ENCODE data around the gene EPOP.

EPOP gene

GRCh38 chr17:38705803-38706504 lies 31.2 kb upstream of the EPOP start:
- DNase-seq (ENCODE audit: low read depth, low spot score) = peak; percentile 46

- DNase-seq (ENCODE audit: low read depth, low spot score) = peak; percentile 34
Measured at GRCh38 chr17:38705523-38705802, 30.7 kb upstream of the EPOP start.

GRCh38 chr17:38704606-38705522 lies 30.1 kb upstream of the EPOP start, which contains the start of gene MLLT6:
TSS of gene MLLT6 (plus strand) at chr17:38705273. CDS start at chr17:38705633, 360 bp downstream.
- peak; percentile 92 for DNase-seq (ENCODE audit: low read depth, low spot score)

- DNase-seq (ENCODE audit: low read depth, low spot score) = peak; percentile 53
Measured at GRCh38 chr17:38703742-38704605, 29.2 kb upstream of the EPOP start.

GRCh38 chr17:38702916-38703741 lies 28.4 kb upstream of the EPOP start:
- no peak for DNase-seq (ENCODE audit: low read depth, low spot score)

DNA sequence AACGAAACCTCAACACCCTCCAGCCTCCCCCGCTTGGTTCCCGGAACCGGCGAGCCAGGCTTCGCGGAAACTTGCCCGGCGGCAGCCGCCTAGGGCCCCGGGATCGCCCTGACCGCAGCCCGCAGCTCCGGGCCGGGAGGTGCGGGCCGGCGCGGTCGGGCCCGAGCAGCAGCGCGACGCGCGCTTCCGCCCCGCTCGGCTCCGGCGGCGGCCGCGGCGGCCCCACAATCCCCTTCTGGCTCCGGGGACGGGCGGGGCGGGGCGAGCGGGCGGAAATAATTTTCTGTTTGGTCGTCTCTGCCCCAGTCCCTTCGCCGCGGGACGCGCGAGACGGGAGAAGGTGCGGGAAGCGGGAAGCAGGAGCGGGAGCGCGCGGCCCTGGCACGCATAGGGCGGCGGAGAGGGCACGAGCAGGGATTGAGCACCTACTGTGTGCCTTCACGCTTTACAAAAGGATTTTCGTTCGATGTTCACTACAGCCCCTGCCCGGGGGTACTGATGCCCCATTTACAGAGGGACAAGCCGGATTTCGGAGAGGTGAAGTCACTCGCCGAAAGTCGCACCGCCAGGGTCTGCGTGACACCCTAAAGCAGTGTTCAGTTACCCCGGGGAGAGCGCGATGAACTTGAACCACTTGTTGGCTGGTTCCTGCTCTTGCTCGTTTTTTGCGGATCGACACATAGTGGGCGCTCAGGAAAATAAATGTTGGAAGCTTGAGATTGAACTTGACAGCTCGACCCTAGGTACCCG lies 27.6 kb upstream of the EPOP start:
- peak; percentile 95 for DNase-seq (ENCODE audit: low read depth, low spot score)

DNA sequence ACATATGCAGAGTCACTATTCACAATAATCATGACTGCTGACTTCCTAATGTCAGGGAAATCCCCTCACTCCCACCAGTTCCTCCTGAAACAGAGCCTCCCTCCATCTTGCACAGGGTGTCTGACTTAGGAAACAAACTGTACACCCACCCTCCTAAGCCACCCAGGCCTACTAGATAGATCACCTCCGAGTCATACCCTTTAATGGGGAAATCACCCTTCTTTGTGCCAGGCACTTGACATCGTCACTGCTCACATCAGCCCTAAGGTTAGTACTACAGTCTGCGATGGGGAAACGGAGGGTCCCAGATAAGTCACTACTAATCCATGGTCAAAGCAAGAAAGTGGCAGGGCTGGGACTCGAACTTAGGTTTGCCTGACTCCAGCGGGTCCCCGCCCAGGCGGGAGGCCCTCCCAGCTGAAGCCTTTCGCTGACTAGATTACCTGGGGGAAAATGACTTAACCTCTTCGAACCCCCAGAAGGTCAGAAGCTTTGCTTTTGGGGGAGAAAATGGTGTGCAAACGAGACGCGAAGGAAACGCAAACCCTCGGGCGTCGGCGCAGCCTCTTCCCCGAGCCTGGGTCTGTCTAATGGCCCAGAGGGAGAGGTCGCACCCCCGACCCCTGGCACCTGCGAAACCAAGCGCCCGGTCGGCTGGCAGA lies 26.9 kb upstream of the EPOP start:
- DNase-seq (ENCODE audit: low read depth, low spot score) = peak; percentile 29

DNA sequence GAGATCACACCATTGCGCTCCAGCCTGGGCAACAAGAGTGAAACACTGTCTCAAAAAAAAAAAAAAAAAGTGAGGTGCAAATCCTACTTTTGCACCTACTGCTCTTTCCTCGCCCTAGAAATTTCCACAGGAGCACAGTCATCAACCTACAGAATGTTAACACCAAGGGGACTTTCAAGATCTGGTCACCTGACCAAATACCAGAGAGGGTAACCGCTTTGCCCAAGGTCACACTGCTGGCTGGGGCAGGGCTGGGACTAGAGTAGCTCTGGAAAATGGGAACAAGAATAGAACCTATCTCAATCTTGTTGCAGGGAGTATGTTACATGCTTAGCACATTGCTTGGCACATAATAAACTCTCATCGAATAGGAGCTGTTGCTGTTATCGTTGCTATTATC lies 24.0 kb upstream of the EPOP start:
- no peak for DNase-seq (ENCODE audit: low read depth, low spot score)

DNA sequence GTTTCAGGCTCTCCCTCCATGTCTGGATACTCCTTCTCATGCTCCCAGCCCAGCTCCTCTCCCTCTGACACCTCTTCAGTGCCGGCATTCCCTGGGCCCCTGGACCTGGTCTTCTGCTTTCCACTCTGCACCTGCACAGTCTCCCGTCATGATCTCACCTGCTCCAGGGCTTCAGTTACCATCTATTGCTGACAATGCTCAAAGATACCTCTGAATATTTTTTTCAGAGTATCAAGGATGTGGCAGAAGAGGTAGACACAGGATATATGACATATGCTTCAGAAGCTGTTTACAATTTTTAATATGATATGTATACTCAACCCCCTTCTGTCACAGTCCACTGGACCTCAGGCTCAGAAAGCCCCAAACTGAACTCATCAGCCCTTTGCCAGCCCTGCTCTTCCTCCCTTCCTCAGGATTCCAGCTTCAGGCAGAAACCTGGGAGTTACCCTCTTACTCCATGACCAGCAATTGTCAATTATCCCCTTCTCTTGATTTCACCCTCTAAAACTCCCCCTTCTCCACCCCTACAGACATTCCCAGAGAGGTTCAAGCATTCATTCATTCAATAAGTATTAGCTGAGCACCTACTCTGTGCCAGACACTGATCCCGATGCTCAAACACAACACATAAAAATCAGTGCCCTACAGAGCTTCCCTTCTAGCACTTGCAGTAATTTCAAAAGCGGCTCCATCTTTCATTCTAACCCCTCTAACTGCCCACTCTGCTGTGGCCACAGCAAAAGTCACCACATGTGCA lies 22.5 kb upstream of the EPOP start:
- DNase-seq (ENCODE audit: low read depth, low spot score) = no peak

DNA sequence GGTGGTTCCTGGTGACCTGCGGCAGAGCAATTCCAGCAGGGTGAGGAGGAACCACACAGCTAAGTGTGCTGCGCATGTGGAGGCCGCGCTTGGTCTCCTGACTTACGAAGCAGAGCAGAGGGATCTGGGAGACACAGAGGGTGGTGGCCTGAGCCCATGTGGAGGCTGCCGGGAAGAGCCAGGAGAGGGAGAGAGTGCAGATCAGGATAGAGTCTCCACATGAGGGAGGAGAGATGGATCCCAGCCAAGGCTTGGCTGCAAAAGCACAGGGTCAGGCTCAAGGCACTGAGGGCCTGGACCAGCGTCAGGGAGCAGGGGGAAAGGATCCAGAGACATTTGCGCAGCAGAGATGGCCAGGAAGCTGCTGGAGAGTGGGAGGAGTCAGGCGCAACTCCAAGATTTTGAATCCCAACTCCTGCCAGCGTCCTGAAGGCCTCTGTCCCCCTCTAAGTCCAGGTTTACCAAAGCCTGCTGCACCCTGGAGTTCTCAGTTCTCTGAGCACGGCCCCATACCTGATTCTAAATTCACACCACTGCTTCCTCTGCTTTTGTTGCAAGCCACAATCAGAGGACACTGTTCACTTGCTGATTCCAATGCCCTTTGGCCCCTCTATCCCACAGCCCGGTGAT lies 19.1 kb upstream of the EPOP start:
- peak; percentile 22 for DNase-seq (ENCODE audit: low read depth, low spot score)

DNA sequence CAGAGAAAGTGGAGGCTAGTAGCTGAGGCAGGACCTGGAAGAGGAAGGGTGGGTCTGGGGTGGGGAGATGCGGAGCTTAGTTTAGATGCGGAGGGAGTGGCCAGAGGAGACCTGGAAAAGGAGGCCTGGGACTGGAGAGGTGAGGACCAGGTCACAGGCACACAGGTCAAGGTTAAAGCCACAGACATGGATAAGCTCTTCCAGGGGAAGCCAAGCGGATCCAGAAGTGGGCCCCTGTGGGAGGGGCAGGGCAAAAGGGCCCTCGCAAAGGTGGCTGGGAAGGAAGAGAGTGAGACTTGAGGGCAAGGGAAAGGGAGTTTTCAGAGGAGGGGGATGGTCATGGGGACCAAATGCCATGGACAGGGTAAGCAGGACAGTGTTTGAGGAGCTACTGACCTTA lies 16.4 kb upstream of the EPOP start:
- no peak for DNase-seq (ENCODE audit: low read depth, low spot score)

DNA sequence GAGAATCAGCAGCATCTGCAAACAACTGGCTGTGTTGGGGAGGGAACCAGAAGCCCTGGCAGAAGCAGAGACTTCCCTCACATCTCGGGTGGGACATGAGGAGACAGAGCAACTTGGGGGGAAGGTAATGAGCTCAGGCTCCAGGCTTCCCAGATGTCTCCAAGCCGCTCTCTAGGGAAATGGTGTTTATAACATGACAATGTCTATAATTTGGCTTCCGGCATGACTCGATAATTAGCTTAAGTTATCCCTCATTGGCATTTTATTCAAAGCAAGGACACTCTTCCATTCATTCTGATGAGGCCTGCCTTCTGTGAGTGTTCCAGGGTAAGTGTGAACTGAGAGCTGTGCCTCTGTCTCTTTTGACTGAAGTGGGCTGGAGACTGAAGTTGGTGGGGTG lies 15.6 kb upstream of the EPOP start:
- no peak for DNase-seq (ENCODE audit: low read depth, low spot score)

- no peak for DNase-seq (ENCODE audit: low read depth, low spot score)
Measured at GRCh38 chr17:38687286-38687685, 12.5 kb upstream of the EPOP start.

- DNase-seq (ENCODE audit: low read depth, low spot score) = no peak
Measured at GRCh38 chr17:38685491-38685890, 10.7 kb upstream of the EPOP start.

GRCh38 chr17:38681096-38681495 lies 6.3 kb upstream of the EPOP start:
- DNase-seq (ENCODE audit: low read depth, low spot score) = no peak

- DNase-seq (ENCODE audit: low read depth, low spot score) = no peak
Measured at GRCh38 chr17:38677819-38678218, 3.1 kb upstream of the EPOP start.

DNA sequence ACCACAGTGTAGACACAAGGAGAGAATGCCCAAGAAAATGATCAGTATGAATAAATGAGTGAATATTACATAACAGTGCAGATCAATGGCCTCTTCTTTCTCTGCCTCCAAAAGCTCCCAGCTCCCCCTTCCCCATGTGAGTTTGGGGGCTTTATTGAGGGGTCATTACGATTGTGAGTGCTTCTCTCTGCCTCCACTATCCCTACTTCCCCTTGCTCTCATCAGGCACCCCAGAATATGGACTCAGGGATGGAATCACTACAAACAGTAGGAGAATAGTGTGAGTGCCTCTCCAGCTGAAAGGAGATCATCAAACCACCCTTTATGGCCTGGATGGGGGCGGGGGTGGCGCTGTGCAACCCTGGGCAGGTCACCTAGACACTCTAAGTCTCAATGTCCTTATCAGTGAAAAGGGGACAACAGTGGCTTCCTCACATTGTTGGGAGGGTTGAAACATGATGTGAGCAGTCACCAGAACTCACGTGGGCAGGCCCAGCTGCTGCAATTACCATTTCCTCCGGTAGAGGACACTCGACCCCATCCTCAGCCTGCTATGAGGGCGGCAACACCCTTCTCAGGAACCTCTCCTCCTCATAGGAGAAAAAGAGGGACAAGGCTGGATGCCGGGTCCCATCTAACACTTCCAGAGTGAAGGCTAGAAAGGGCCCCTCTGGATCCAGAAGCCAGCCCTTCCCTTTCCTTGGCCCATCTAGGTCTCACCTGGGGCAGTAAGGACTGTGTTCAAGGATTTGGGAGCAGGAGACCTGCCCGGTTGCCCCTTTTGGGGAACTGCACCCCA lies 2.1 kb upstream of the EPOP start:
- peak; percentile 93 for DNase-seq (ENCODE audit: low read depth, low spot score)
